AG04449 (cell line): Measurements from ENCODE around the gene TM4SF18.

Source experiments
- CTCF ChIA-PET: fragments of 350-600 bp; formaldehyde crosslinking; extraction: SDS; loops from one replicate; lab custom pipeline; 2021; ENCODE audit warnings: antibody characterized with exemption; lab: Yijun Ruan, JAX
- POLR2A ChIA-PET: fragments of 400-600, 350-600 bp; formaldehyde crosslinking; extraction: SDS; loops from one replicate; lab custom pipeline; 2020; ENCODE audit warnings: antibody characterized with exemption, inconsistent platforms; lab: Yijun Ruan, JAX
- DNase-seq: peaks from one replicate; pipeline ENCODE4 v3.0.0-alpha.2; 2010; ENCODE audit warnings: low read depth, low spot score
- H3K4me3 ChIP-seq: 2 replicates; pipeline ENCODE4 v1.5.1; 2011; ENCODE audit warnings: low read depth, mild to moderate bottlenecking, control low read depth, low read length
- CTCF ChIP-seq: IDR thresholded peaks from one replicate; pipeline ENCODE4 v1.5.1; 2011; ENCODE audit warnings: mild to moderate bottlenecking, moderate library complexity, low read length, control low read depth, inconsistent platforms; ENCODE audit not compliant: insufficient read depth; ENCODE audit errors: missing control alignments

Gene TM4SF18

GRCh38 chr3:149378478-149379309 is 45.3 kb upstream of the TM4SF18 start:
- ChIA-PET CTCF (interaction anchor here (0.8 to 1.2 kb wide), 4 partner anchors 9 to 101 kb away, joined by 3 to 4 read pairs (median 4); no protein-coding TSS in a partner anchor), POLR2A (no interaction called here)
- TF ChIP-seq CTCF, result no peak
- no peak for DNase-seq
- H3K4me3 ChIP-seq, result no peak overlapping the region

DNA sequence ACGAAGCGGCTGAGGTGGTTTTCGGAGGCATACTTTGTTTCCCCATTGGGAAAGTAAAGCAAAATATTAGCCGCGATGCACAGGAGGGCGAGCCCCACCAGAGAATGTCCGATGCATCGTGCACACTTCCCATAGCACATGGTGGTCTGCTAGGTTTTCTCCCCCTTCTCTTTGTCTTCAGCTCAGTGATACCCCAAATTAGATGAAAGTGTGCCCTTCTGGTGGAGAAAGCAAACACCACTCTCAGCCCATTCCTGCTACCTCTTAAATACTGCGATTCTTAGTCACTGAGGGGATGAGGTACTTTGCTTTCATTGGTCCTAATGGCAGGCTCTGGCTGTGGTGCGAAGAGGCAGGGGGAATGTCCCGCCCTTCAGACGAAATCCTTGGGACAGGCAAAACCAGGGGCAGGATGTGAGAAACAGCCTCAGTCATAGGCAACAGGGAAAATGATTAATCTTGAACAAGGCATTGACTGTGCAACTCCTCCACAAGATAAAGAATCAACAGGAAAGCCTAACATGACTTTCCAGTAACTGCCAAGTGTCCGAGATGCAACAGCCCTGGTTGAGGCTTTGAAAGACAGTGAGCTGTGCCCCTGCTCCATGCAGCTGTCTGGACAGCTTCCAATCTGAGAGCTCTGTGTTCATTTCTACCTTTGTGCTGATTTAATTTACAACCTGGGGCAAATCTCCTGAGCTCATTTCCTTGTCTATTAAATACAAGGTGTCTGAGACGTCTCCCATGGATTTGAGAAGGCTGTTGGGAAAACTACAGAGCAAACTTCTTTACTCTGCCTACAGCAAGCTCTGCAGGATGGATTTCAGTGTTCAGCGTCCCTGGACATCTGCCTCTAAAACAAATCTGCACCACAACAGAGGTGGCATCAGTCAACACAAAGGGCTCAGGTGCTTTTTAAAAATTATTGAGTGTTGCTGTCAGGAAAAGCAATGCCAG is 44.2 kb upstream of the TM4SF18 start, which contains the start of gene TM4SF1:
Gene TM4SF1 (minus strand): TSS at position 242 of the 957 bp plus-strand sequence. CDS start 102 bp downstream, at position 140.
- ChIA-PET POLR2A (no interaction called here), CTCF (interaction anchor here (0.8 to 1.1 kb wide), 5 partner anchors 10 to 422 kb away, joined by 3 to 4 read pairs (median 3); no protein-coding TSS in a partner anchor)
- no peak for DNase-seq

DNA sequence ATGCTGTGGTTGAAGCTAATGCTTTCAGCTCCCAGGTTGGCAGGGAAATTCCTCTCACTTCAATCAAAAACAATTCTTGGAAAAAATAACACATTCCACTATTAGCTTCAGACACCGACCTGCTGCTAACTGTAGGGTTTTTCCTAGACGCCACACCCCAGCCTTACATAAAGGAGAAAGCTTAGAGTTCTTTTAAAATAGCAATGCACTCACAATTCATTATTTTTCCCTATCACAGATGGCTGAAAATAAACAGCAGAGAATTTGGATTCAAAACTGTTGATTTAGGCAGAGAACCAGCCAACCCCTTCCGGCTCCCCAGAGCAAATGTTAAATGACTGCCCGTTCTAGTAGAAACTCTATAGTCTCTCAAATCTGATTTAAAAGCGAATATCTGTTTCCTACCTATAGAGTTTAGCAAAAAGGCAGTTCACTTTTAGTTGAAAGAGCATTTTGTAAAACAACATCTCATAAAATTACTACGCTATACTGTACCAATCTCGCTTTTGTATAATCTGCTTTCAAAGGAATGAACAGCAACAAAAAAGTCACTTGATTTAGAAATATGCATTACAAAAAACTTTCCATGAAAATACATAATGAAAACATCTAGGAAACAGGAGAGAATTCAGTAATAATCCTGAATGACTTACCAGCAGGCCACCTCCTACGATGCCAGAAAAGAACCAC is 43.4 kb upstream of the TM4SF18 start:
- POLR2A ChIA-PET, result no interaction called here
- DNase-seq, result no peak
- no peak for TF ChIP-seq CTCF
- peak overlapping the region; percentile 42 for H3K4me3 ChIP-seq
- CTCF ChIA-PET, result interaction anchor here (1.0 to 1.2 kb wide), 6 partner anchors 11 to 256 kb away, joined by 3 to 5 read pairs (median 3); no protein-coding TSS in a partner anchor

More for the DNA sequence above, 44.2 kb upstream of the TM4SF18 start, which contains the start of gene TM4SF1:
- H3K4me3 ChIP-seq, result peak within 1 kb of the TSS; percentile 42
- TF ChIP-seq CTCF, result no peak

GRCh38 chr3:149375501-149376196 is 42.2 kb upstream of the TM4SF18 start:
- TF ChIP-seq CTCF, result no peak
- no peak for DNase-seq
- CTCF ChIA-PET, result interaction anchor here (1.0 to 3.5 kb wide), 5 partner anchors 12 to 255 kb away, joined by 3 to 25 read pairs (median 3); no protein-coding TSS in a partner anchor
- H3K4me3 ChIP-seq, result no peak overlapping the region; the same call in 1 of the 2 replicates
- POLR2A ChIA-PET, result no interaction called here

- no peak for DNase-seq
- TF ChIP-seq CTCF, result no peak
- ChIA-PET POLR2A (no interaction called here), CTCF (interaction anchor here (1.0 to 3.5 kb wide), 3 partner anchors 10 to 105 kb away, joined by 3 to 25 read pairs (median 11); no protein-coding TSS in a partner anchor)
- H3K4me3 ChIP-seq, result no peak overlapping the region; the same call in 1 of the 2 replicates
Observed at GRCh38 chr3:149374793-149375500, 41.5 kb upstream of the TM4SF18 start.
